Endometrial microvascular endothelial cells (primary cell): ENCODE data around the gene HOXD8. TPM values are rescaled to one million over a fixed set of nuclear protein-coding genes. Genes with fewer than 3 reads are reported as not detected.

ENCODE experiments used
- in situ Hi-C: cut with HindIII; loops from 2 replicates; pipeline ENCODE4 v1.10.0; 2017; ENCODE audit warnings: low sequenced_read_pairs, low pct_unique_long_range_greater_than_20kb; ENCODE audit errors: inconsistent ontology term
- total RNA-seq: library from RNA; depleted of rRNA; stranded (reverse); fragments of >200 nt; gene quantifications from one replicate; pipeline ENCODE4 v1.2.3, GENCODE V29; 2015; ENCODE audit errors: inconsistent ontology term

Gene HOXD8
- total RNA-seq, 1 donor from 2014 or later = 41.0 TPM

- in situ Hi-C loops = loop anchor here (10.0 kb wide), 1 partner anchor 1022 kb away; no protein-coding TSS in a partner anchor
Observed at GRCh38 chr2:176122683-176123410, 6.7 kb upstream of the HOXD8 start, which contains the start of gene HOXD9. Gene HOXD9 (plus strand): TSS chr2:176122719. CDS start chr2:176122769, 50 bp downstream.

DNA sequence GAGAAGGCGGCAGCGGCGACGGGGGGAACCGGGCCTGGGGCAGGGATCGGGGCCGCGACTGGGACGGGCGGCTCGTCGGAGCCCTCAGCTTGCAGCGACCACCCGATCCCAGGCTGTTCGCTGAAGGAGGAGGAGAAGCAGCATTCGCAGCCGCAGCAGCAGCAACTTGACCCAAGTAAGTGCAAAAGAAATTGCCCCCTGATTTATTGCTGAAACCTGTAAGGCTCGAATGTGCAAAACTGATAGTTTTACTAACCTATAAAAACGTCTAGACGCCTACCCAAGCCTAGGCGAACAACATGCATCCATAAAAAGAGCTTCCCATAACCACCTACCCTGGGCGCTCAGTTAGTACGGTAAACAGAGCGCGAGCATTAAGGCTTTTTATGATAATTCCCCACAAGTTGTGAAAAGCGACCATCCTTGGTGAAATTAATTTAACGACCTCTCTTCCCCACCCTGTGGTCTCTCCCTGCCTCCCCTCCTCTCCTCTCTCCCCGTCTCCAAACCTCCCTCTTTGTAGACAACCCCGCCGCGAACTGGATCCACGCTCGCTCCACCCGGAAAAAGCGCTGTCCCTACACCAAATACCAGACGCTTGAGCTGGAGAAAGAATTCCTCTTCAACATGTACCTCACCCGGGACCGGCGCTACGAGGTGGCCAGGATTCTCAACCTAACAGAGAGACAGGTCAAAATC, 5.9 kb upstream of the HOXD8 start:
- in situ Hi-C loops = loop anchor here (10.0 kb wide), 1 partner anchor 1021 kb away; no protein-coding TSS in a partner anchor

DNA sequence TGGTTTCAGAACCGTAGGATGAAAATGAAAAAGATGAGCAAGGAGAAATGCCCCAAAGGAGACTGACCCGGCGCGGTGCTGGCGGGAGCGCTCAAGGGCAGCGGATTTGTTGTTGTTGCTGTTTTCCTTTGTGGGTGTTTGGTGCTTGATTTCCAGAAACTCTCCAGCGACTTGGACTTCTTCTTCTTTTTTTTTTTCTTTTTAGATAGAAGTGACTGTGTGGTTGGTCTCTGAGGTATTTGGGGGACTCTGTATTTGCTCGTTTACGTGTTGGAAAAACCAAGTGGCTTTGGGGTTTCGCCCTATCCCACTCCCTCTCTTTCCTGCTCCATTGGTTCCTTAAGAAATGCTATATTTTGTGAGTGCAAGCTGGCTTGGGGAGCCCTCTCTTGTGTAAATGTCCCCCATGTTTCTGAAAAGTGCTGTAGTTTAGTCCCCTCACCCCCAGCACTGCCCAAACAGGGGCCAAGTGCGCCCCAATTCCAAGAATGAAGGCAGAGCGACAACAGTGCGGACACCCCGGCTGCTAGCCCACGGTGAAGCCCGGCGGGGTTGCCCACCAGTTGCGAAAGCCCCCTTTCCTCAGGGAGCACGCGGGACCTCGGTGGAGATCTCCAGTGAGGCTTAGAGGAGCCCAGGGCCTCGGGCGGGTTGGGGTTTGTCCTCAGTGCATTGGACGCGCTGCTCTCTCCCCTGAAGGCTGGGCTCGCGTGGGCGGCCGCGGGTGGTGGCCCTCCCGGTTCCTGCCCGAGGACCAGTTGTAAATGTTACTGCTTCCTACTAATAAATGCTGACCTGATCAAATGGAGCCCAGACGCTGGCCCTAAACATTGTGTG, 5.2 kb upstream of the HOXD8 start:
- in situ Hi-C loops = loop anchor here (10.0 kb wide), 1 partner anchor 1020 kb away; no protein-coding TSS in a partner anchor

DNA sequence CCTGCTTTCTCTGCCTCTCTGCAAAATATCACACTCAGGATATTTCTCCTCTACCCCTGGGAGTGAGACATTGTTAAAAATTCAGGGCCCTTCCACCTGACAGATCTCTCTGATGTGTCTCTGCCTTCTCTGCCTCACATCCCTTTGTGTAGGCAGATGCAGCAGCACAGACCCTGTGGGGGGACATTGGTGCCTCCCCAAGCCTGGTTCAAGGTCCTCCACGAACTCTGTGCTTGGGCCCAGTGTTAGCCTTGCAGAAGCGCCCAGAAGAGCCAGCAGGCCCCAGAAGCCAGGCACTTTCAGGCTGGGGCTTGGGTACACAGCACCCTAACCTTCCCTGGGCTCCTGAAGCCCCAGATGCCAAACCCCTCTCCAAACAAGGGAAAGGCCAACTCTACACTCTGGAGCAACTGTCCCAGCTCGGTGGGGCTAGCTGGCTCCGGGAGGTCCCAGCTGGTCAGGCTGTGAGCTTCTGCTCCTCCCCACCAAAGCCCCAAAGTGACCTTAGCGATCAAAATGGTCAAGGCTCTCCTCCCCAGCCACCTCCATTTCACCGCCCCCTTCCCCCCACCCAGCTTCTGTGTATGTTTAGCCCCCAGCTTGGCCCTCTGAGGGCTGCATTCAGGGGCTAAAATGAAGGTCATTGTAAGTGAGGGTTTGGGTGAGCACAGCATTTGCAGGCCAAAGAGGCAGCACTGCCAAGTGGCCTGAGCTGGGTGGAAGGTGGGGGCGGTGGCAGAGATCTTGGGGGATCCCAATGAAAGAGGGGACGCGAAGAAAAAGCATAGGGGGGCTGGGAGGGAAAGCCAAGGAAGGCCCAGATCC, 4.3 kb upstream of the HOXD8 start:
- in situ Hi-C loops = loop anchor here (10.0 kb wide), 1 partner anchor 1020 kb away; no protein-coding TSS in a partner anchor

GRCh38 chr2:176125772-176126054, 3.8 kb upstream of the HOXD8 start:
- in situ Hi-C loops = loop anchor here (10.0 kb wide), 1 partner anchor 1019 kb away; no protein-coding TSS in a partner anchor

GRCh38 chr2:176126929-176127773, 2.4 kb upstream of the HOXD8 start:
- in situ Hi-C loops = loop anchor here (10.0 kb wide), 1 partner anchor 1018 kb away; no protein-coding TSS in a partner anchor

- in situ Hi-C loops = loop anchor here (10.0 kb wide), 1 partner anchor 1017 kb away; no protein-coding TSS in a partner anchor
Observed at GRCh38 chr2:176127774-176128072, 1.8 kb upstream of the HOXD8 start.

- in situ Hi-C loops = loop anchor here (10.0 kb wide), 1 partner anchor 1016 kb away; no protein-coding TSS in a partner anchor
Observed at GRCh38 chr2:176128172-176128981, 1.1 kb upstream of the HOXD8 start.

DNA sequence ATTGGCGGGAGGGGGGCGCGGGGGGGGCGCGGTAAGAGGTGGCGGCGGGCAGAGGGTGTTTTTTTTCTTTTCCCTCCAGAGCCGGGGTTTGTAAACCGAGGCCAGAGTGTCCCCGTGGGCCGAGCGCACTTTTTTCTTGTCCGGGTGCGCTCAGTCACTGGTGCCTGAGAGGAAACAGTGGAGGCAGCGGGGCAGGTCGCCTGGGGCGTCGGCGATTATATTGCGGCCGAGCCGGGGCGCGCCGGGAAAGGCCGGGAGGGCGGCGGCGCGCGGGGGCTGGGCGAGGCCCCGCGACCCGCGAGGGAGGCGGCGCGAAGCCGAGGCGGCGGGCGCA, 275 bp downstream of the HOXD8 start:
- in situ Hi-C loops = loop anchor here (10.0 kb wide), 1 partner anchor 1015 kb away; no protein-coding TSS in a partner anchor

DNA sequence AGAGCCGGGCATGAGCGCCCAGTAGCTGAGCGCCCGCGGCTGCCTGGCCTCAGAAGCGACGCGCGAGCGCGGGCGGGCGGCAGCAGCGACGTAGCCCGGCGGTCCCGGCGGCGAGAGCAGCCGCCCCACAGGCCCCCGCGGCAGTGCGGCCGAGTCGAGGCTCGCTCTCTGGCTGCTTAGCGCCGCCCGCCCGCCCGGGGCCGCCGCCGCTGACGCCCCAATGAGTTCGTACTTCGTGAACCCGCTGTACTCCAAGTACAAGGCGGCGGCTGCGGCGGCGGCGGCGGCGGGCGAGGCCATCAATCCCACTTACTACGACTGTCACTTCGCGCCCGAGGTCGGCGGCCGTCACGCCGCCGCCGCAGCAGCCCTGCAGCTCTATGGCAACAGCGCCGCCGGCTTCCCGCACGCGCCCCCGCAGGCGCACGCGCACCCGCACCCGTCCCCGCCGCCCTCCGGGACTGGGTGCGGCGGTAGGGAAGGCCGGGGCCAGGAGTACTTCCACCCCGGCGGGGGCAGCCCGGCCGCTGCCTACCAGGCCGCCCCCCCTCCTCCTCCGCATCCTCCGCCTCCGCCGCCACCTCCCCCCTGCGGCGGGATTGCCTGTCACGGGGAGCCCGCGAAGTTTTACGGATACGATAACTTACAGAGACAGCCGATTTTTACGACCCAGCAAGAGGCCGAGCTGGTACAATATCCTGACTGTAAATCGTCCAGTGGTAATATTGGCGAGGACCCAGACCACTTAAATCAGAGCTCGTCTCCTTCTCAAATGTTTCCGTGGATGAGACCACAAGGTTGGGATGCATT, 847 bp downstream of the HOXD8 start:
- in situ Hi-C loops = no loop called here

GRCh38 chr2:176130957-176131847, 1.7 kb downstream of the HOXD8 start:
- in situ Hi-C loops = no loop called here

DNA sequence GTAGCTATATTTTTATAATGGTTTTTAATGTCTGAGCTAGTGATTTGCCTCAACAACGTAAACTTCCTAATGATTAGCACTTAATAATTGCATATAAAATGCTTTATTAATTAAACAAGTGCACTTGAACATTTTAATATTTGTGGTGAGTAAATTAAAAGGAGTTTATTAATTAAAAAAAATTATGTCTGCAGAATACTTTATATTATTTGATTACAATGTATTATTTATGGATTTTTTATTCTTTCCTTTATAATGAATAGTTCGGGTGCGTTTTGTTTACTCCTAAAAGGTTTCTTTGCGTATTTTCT, 2.3 kb downstream of the HOXD8 start:
- in situ Hi-C loops = no loop called here

DNA sequence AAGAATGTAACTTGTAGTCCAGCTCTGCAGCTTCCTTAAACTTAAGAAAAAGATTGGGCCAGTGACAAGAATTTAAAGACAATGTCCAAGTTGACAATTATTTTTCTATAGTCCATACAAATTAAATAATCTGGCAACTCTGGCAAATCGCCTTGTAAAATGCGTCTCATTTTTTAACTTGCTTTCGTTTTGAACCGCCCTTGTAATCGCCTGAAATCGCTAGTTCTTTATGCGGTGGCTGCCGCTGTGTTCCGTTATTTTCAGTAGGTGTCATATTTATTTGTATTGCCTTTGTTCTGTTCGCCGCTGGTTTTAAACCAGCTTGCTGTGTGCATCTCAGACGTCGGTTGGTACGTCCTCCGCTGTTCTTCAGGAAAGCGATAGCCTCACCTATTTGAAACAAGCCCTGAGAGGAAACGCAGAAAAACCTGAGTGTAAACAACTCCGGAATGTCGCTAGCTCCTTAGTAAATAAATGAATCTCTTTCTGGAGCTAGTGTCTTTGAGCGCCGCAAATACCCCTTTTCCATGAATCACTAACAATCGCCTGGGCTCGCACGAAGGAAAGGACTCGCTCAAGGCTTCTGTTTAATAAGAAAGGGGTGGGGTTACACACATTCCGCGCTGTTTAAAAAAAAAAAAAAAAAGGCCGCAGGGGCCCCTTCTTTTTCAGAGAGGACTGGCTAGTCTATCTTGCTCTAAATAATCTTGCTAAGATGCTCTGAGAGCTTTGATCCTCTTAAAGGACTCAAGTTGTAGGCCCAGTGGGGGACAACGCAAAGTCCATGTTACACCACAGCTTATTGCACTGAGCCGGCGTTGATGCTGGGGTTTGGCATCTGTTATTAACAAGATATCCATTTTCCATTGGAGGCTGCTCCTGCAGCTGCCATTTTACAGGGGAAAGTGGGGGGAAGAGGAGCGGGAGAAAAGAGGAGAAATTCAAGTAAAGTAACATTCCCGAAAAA, 3.0 kb downstream of the HOXD8 start:
- in situ Hi-C loops = no loop called here

- in situ Hi-C loops = no loop called here
Observed at GRCh38 chr2:176133389-176133788, 3.9 kb downstream of the HOXD8 start.
